Measurements from ENCODE around the gene SH2D3A. TPM values are rescaled to one million over a fixed set of nuclear protein-coding genes. Genes with fewer than 3 reads are reported as not detected.
A peak's percentile ranks its signal among the peaks of the same experiment; 100 is the strongest.

SH2D3A gene
- polyA plus RNA-seq, 3 donors: 0.11 TPM; not detected in 2

- Histone ChIP-seq H3K27ac (ENCODE audit: low read depth in 1 of 2, low read length in 2 of 2) (peak overlapping the region in 1 of 2 donors; percentile 38), H3K36me3 (replicated peaks in 1 of 2; ENCODE audit: control insufficient read depth in 1 of 2, insufficient read depth in 2 of 2, low read length in 2 of 2) (peaks cover 37 to 84% of the 10 kb centered on the region in 2 donors), H4K20me1 (ENCODE audit: insufficient read depth, low read length) (peaks cover 99% of the 10 kb centered on the region), H3K4me2 (replicated peaks; ENCODE audit: extremely low read depth, low read length, poor library complexity, severe bottlenecking) (no peak overlapping the region), H3K79me2 (ENCODE audit: insufficient read depth, low read length) (peaks cover 99% of the 10 kb centered on the region), H2AFZ (ENCODE audit: insufficient read depth, low read depth, low read length, poor library complexity, severe bottlenecking) (no peak overlapping the region), H3K27me3 (ENCODE audit: control insufficient read depth in 2 of 2, insufficient read depth in 2 of 2, low read length in 2 of 2) (no peaks in the 10 kb centered on the region), H3K4me1 (ENCODE audit: control insufficient read depth in 1 of 2, insufficient read depth in 2 of 2, low read length in 2 of 2) (peaks cover 0 to under 1% of the 10 kb centered on the region in 2 donors), H3K9me3 (replicated peaks in 1 of 2; ENCODE audit: control insufficient read depth in 1 of 2, insufficient read depth in 1 of 2, low read length in 2 of 2) (peaks cover 8 to 9% of the 10 kb centered on the region in 2 donors), H3K9ac (ENCODE audit: insufficient read depth, low read length, poor library complexity, severe bottlenecking) (no peak overlapping the region), H3K4me3 (replicated peaks in 1 of 3; ENCODE audit: low read depth in 2 of 3, low read length in 3 of 3) (no peak overlapping the region)
- H3K27ac Mint-ChIP-seq: peak overlapping the region in 4 of 7 donors; percentile 30 to 81 (median 68)
- 77% methylated on average over 4 of the region's 5 CpGs for WGBS (ENCODE audit: insufficient coverage)
- H3K36me3 Mint-ChIP-seq: peaks cover 52 to 76% of the 10 kb centered on the region in 2 donors
- H3K4me3 Mint-ChIP-seq: no peak overlapping the region
- no peak for DNase-seq
- peaks cover 0 to 2% (median 0%) of the 10 kb centered on the region in 3 donors for H3K27me3 Mint-ChIP-seq (ENCODE audit: low read depth in 3 of 3)
- peaks cover 24% of the 10 kb centered on the region for H3K4me1 Mint-ChIP-seq
- peaks cover 4 to 11% (median 7%) of the 10 kb centered on the region in 7 donors for H3K9me3 Mint-ChIP-seq
- intact Hi-C loops (cut with micrococcal nuclease): no loop called here
- TF ChIP-seq, protein P1, sequence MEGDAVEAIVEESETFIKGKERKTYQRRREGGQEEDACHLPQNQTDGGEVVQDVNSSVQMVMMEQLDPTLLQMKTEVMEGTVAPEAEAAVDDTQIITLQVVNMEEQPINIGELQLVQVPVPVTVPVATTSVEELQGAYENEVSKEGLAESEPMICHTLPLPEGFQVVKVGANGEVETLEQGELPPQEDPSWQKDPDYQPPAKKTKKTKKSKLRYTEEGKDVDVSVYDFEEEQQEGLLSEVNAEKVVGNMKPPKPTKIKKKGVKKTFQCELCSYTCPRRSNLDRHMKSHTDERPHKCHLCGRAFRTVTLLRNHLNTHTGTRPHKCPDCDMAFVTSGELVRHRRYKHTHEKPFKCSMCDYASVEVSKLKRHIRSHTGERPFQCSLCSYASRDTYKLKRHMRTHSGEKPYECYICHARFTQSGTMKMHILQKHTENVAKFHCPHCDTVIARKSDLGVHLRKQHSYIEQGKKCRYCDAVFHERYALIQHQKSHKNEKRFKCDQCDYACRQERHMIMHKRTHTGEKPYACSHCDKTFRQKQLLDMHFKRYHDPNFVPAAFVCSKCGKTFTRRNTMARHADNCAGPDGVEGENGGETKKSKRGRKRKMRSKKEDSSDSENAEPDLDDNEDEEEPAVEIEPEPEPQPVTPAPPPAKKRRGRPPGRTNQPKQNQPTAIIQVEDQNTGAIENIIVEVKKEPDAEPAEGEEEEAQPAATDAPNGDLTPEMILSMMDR (IDR thresholded peaks at IDR 0.05): no peak
These were observed 23.2 kb upstream of the SH2D3A start for GRCh38 chr19:6790194-6791128.

GRCh38 chr19:6788896-6789295, 21.7 kb upstream of the SH2D3A start:
- no peak overlapping the region for H3K9ac ChIP-seq (ENCODE audit: insufficient read depth, low read length, poor library complexity, severe bottlenecking)
- 100% methylated on average over 1 of the region's 4 CpGs for WGBS (ENCODE audit: insufficient coverage)

More at GRCh38 chr19:6788896-6789295, 21.7 kb upstream of the SH2D3A start:
- H3K9me3 ChIP-seq (replicated peaks in 1 of 2; ENCODE audit: control insufficient read depth in 1 of 2, insufficient read depth in 1 of 2, low read length in 2 of 2): no peaks in the 10 kb centered on the region
- H3K27me3 ChIP-seq (ENCODE audit: control insufficient read depth in 2 of 2, insufficient read depth in 2 of 2, low read length in 2 of 2): no peaks in the 10 kb centered on the region
- TF ChIP-seq, protein P1 (IDR thresholded peaks at IDR 0.05): no peak
- H3K79me2 ChIP-seq (ENCODE audit: insufficient read depth, low read length): peaks cover 99% of the 10 kb centered on the region
- no peak overlapping the region for H3K4me3 ChIP-seq (replicated peaks in 1 of 3; ENCODE audit: low read depth in 2 of 3, low read length in 3 of 3)
- Mint-ChIP-seq H3K27ac (peak overlapping the region in 3 of 7 donors; percentile 66 to 83 (median 80)), H3K4me3 (no peak overlapping the region), H3K4me1 (peaks cover 24% of the 10 kb centered on the region), H3K27me3 (ENCODE audit: low read depth in 3 of 3) (peaks cover 0 to 2% (median 0%) of the 10 kb centered on the region in 3 donors), H3K9me3 (peaks cover 0 to 5% (median 0%) of the 10 kb centered on the region in 7 donors), H3K36me3 (peaks cover 50 to 76% of the 10 kb centered on the region in 2 donors)
- H3K36me3 ChIP-seq (replicated peaks in 1 of 2; ENCODE audit: control insufficient read depth in 1 of 2, insufficient read depth in 2 of 2, low read length in 2 of 2): peaks cover 33 to 86% of the 10 kb centered on the region in 2 donors
- H3K4me2 ChIP-seq (replicated peaks; ENCODE audit: extremely low read depth, low read length, poor library complexity, severe bottlenecking): no peak overlapping the region
- H3K4me1 ChIP-seq (ENCODE audit: control insufficient read depth in 1 of 2, insufficient read depth in 2 of 2, low read length in 2 of 2): no peaks in the 10 kb centered on the region
- no peak overlapping the region for H2AFZ ChIP-seq (ENCODE audit: insufficient read depth, low read depth, low read length, poor library complexity, severe bottlenecking)
- DNase-seq: no peak
- peak overlapping the region in 1 of 2 donors; percentile 8 for H3K27ac ChIP-seq (ENCODE audit: low read depth in 1 of 2, low read length in 2 of 2)
- intact Hi-C loops (cut with micrococcal nuclease): no loop called here
- H4K20me1 ChIP-seq (ENCODE audit: insufficient read depth, low read length): peaks cover 99% of the 10 kb centered on the region

Data from CD14-positive monocyte (primary cell).